ENCODE results near the gene BTD. TPM values are rescaled to one million over a fixed set of nuclear protein-coding genes. Genes with fewer than 3 reads are reported as not detected.
A peak's percentile ranks its signal among the peaks of the same experiment; 100 is the strongest.

BTD gene, protein sequence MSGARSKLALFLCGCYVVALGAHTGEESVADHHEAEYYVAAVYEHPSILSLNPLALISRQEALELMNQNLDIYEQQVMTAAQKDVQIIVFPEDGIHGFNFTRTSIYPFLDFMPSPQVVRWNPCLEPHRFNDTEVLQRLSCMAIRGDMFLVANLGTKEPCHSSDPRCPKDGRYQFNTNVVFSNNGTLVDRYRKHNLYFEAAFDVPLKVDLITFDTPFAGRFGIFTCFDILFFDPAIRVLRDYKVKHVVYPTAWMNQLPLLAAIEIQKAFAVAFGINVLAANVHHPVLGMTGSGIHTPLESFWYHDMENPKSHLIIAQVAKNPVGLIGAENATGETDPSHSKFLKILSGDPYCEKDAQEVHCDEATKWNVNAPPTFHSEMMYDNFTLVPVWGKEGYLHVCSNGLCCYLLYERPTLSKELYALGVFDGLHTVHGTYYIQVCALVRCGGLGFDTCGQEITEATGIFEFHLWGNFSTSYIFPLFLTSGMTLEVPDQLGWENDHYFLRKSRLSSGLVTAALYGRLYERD
- 10 to 100 TPM; 15.1 to 39.7 (median 26.0) TPM for total RNA-seq

DNA sequence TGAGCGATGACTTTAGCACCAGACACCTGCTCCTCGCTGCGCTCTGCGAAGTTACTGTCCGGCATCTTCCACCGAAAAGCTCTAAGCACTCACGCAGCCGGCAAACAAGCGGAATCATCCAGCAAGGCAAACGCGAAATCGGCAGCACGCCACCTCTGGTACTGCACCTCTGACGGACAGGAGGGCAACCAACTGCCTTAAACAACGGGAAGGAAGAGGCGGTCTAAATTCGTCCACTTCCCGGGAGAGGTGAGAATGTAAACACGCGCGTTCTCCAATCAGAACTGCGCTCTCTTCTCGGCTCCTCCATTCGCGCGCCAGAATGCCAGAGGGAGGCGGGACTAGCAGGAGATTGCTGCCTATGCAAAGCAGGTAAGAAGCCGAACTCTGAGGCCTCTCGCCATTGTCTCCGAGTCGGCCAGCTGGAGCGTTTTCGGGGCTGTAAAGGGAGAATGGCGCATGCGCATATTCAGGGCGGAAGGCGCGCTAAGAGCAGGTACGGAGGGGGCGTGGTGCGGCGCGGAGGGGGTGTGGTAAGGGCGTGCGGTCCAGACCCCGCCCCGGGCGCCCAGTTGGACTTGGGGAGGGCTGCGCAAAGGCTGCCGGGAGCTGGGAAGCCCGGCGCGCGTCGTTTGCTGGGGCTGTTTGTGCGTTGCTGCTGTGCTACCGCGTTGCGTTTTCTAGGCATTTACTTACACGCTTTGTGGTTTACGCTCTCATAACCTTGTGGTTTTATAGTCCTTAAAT is at the start of gene BTD, which contains the start of gene HACL1:
TSS of gene BTD (plus strand) at position 347 of the 747 bp plus-strand sequence. CDS start 33,695 bp downstream, outside the sequence.
TSS of gene HACL1 (minus strand) at position 171 of the 747 bp plus-strand sequence. CDS start at position 65, 106 bp downstream.
- H3K4me3 ChIP-seq: peak within 1 kb of the TSS; percentile 73 to 94 (median 92)
- intact Hi-C loops (cut with DNase I; ENCODE audit: low total_unique reads): loop anchor here (5.0 kb wide), 2 partner anchors 36 to 1424 kb away; partner anchors contain the start of genes LSM3 and XPC
- H3K9me3 ChIP-seq: no peaks in the 10 kb centered on the region
- H3K27ac ChIP-seq: peak within 1 kb of the TSS; percentile 87 to 92 (median 91)
- TF ChIP-seq POLR2A (IDR thresholded peaks at IDR 0.05): peak; percentile 83
- TF ChIP-seq, protein P1, sequence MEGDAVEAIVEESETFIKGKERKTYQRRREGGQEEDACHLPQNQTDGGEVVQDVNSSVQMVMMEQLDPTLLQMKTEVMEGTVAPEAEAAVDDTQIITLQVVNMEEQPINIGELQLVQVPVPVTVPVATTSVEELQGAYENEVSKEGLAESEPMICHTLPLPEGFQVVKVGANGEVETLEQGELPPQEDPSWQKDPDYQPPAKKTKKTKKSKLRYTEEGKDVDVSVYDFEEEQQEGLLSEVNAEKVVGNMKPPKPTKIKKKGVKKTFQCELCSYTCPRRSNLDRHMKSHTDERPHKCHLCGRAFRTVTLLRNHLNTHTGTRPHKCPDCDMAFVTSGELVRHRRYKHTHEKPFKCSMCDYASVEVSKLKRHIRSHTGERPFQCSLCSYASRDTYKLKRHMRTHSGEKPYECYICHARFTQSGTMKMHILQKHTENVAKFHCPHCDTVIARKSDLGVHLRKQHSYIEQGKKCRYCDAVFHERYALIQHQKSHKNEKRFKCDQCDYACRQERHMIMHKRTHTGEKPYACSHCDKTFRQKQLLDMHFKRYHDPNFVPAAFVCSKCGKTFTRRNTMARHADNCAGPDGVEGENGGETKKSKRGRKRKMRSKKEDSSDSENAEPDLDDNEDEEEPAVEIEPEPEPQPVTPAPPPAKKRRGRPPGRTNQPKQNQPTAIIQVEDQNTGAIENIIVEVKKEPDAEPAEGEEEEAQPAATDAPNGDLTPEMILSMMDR (IDR thresholded peaks at IDR 0.05 in 4 of 5, conservative IDR thresholded peaks at IDR 0.05 in 1 of 5): peak in 4 of 5 experiments; percentile 23 to 37 (median 24)
- peak; percentile 98 to 99 for DNase-seq
- ATAC-seq: peak; percentile 97 to 98
- in situ Hi-C loops (cut with MboI; ENCODE audit: low sequenced_read_pairs in 4 of 4): loop anchor here in 1 of 4 donors (25.0 kb wide), 2 partner anchors 661 to 936 kb away; partner anchors contain the start of genes DPH3 and OXNAD1
- peaks cover 24 to 39% of the 10 kb centered on the region in 2 donors for H3K4me1 ChIP-seq
- H3K27me3 ChIP-seq: no peaks in the 10 kb centered on the region
- H3K36me3 ChIP-seq: peaks cover 0 to 16% of the 10 kb centered on the region in 2 donors

DNA sequence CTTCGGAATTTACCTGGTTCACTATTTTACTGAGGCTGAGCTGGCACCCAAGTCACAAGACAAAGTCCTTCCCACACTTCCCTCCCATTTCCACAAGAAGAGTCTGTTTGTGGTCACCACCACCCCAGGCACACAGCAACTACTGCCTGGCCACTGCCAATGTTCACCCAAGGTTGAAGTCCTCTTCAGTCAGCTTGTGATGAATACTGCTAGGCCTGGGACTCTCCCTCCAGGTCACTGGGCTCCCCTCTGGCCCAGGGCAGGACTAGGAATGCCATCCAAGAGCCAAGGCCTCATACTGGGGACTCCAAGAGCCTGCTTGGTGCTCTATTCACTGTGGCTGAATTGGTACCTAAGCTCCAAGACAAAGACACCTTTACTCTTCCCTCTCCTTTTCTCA is 49.6 kb upstream of the BTD start:
- intact Hi-C loops (cut with DNase I; ENCODE audit: low total_unique reads) (loop anchor here (5.0 to 10.0 kb wide), 2 partner anchors 350 to 437 kb away; no protein-coding TSS in a partner anchor), in situ Hi-C loops (cut with MboI; ENCODE audit: low sequenced_read_pairs in 4 of 4) (loop anchor here (10.0 to 25.0 kb wide), 5 partner anchors 87 to 347 kb away; partner anchors contain the start of genes CAPN7 (in 4 of the 4), EAF1 (in 3 of the 4) and METTL6 (in 3 of the 4))
- TF ChIP-seq, protein P1 (IDR thresholded peaks at IDR 0.05 in 4 of 5, conservative IDR thresholded peaks at IDR 0.05 in 1 of 5): no peak
- no peak for TF ChIP-seq POLR2A (IDR thresholded peaks at IDR 0.05)

DNA sequence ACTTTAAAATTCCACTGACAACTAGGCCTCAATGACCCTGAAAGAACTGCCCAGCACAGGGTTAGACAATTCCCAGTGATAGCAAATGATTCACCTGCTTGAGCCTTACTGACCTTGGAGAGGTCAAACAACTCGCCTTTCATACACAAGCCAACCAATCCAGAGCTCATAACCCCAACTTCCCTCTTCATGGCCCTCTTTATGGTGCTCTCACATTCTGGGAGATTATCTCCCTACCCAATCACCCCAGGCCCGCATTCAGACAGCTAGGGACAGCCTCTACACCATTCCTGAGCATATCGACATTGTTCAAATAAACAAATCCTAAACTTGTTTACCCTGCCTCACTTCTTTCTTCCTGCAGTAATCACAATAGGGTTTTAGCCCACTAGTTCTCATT is 47.8 kb upstream of the BTD start:
- peak; percentile 73 to 90 for ATAC-seq
- in situ Hi-C loops (cut with MboI; ENCODE audit: low sequenced_read_pairs in 4 of 4): loop anchor here (10.0 to 25.0 kb wide), 5 partner anchors 89 to 349 kb away; partner anchors contain the start of genes CAPN7 (in 4 of the 4), EAF1 (in 3 of the 4) and METTL6 (in 3 of the 4)
- H3K4me1 ChIP-seq: peaks cover 3% of the 10 kb centered on the region in 2 donors
- no peaks in the 10 kb centered on the region for H3K27me3 ChIP-seq
- TF ChIP-seq, protein P1 (IDR thresholded peaks at IDR 0.05 in 4 of 5, conservative IDR thresholded peaks at IDR 0.05 in 1 of 5): no peak
- no peak for TF ChIP-seq POLR2A (IDR thresholded peaks at IDR 0.05)
- H3K9me3 ChIP-seq: no peaks in the 10 kb centered on the region
- intact Hi-C loops (cut with DNase I; ENCODE audit: low total_unique reads): loop anchor here (5.0 to 10.0 kb wide), 2 partner anchors 351 to 439 kb away; no protein-coding TSS in a partner anchor
- no peaks in the 10 kb centered on the region for H3K36me3 ChIP-seq
- H3K4me3 ChIP-seq: no peak overlapping the region
- peak overlapping the region in 3 of 4 donors; percentile 13 to 26 (median 26) for H3K27ac ChIP-seq
- DNase-seq: peak in 1 of 2 donors; percentile 25

More for the DNA sequence above, 49.6 kb upstream of the BTD start:
- Histone ChIP-seq H3K4me1 (no peaks in the 10 kb centered on the region), H3K27me3 (no peaks in the 10 kb centered on the region), H3K27ac (no peak overlapping the region), H3K36me3 (no peaks in the 10 kb centered on the region), H3K9me3 (no peaks in the 10 kb centered on the region), H3K4me3 (no peak overlapping the region)
- no peak for ATAC-seq
- no peak for DNase-seq

DNA sequence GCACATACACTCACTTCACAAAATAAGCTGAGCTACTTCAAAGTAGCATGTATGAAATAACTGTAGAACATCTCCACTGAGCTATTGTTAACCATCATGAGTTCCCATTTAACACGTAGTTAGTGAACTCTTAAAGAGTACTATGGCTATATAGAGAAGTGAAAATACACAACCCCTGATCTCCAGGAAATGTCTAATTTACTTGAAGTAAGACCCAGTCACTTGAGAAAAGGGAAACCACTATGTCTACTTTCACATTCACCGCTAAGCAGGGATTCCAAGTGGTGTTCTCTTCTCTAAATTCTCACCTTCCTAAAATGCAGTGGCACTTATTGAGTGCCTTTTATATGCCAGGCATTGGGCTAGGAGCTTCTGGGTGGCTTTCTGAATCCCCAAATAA is 45.0 kb upstream of the BTD start:
- no peaks in the 10 kb centered on the region for H3K27me3 ChIP-seq
- peaks cover 3% of the 10 kb centered on the region in 2 donors for H3K4me1 ChIP-seq
- peaks cover 0 to 7% of the 10 kb centered on the region in 2 donors for H3K36me3 ChIP-seq
- H3K27ac ChIP-seq: no peak overlapping the region
- intact Hi-C loops (cut with DNase I; ENCODE audit: low total_unique reads) (loop anchor here (10.0 kb wide), 1 partner anchor 442 kb away; no protein-coding TSS in a partner anchor), in situ Hi-C loops (cut with MboI; ENCODE audit: low sequenced_read_pairs in 4 of 4) (loop anchor here (10.0 to 25.0 kb wide), 5 partner anchors 92 to 352 kb away; partner anchors contain the start of genes CAPN7 (in 4 of the 4), EAF1 (in 3 of the 4) and METTL6 (in 3 of the 4))
- ATAC-seq: no peak
- H3K4me3 ChIP-seq: no peak overlapping the region
- H3K9me3 ChIP-seq: no peaks in the 10 kb centered on the region
- TF ChIP-seq POLR2A (IDR thresholded peaks at IDR 0.05): no peak
- TF ChIP-seq, protein P1 (IDR thresholded peaks at IDR 0.05 in 4 of 5, conservative IDR thresholded peaks at IDR 0.05 in 1 of 5): no peak
- DNase-seq: no peak

Measured in gastrocnemius medialis (tissue), 4 donors.